Measurements from ENCODE around the gene FTCD. TPM values are rescaled to one million over a fixed set of nuclear protein-coding genes. Genes with fewer than 3 reads are reported as not detected.
"Not testable (repeated sequence)": the region's sequence is repeated elsewhere in the genome, so short reads cannot be mapped to it uniquely, and the experiment has no call there.

FTCD gene
- total and polyA plus RNA-seq, 2 donors (not counting 3 experiments of a cell fraction or from before 2014, with no cell fraction given) = 0.06 to 1.2 TPM

DNA sequence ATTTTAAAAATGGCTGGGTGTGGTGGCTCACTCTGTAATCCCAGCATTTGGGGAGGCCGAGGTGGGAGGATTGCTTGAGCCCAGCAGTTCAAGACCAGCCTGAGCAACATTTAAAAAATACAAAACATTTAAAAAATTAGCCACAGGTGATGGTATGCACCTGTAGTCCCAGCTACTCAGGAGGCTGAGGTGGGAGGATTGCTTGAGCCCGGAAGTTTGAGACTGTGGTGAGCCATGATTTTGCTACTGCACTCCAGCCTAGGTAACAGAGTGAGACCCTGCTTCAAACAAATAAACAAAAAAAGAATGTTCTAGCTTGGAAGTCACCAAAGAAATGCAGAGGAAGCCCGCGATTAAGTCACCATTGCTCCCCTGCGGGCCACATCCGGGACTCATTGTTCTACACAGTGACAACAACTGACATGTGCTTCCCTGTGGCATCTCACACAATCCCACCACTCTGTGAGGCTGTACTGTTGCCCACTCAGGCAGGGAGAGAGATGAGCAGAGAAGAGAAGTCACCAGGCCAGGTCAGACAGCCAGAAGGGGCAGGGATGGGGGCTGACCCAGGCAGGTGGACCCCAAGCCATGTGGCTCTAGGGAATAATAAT, 47.3 kb upstream of the FTCD start:
- intact Hi-C loops (cut with micrococcal nuclease) (no loop called here), dilution Hi-C loops (cut with MboI; ENCODE audit: extremely low pct_ligation_motif_present, low sequenced_read_pairs) (no loop called here)
- TF ChIP-seq EZH2 (IDR thresholded peaks at IDR 0.05; ENCODE audit: borderline replicate concordance, low read depth, low read length, severe bottlenecking) (no peak), FOS (IDR thresholded peaks at IDR 0.05; ENCODE audit: borderline replicate concordance, insufficient read depth, low read length) (no peak), MYC (IDR thresholded peaks at IDR 0.05; ENCODE audit: low read depth, low read length) (no peak), GATA2 (IDR thresholded peaks at IDR 0.05; ENCODE audit: insufficient read depth, insufficient read length, low read depth, low read length) (no peak), JUN (IDR thresholded peaks at IDR 0.05; ENCODE audit: borderline replicate concordance, insufficient read depth, insufficient read length, low read depth) (no peak), POLR2A (IDR thresholded peaks at IDR 0.05; ENCODE audit: low read depth, low read length) (no peak), POLR2AphosphoS5 (IDR thresholded peaks at IDR 0.05; ENCODE audit: insufficient read depth, low read depth, low read length) (no peak)
- TF ChIP-seq, protein P1, sequence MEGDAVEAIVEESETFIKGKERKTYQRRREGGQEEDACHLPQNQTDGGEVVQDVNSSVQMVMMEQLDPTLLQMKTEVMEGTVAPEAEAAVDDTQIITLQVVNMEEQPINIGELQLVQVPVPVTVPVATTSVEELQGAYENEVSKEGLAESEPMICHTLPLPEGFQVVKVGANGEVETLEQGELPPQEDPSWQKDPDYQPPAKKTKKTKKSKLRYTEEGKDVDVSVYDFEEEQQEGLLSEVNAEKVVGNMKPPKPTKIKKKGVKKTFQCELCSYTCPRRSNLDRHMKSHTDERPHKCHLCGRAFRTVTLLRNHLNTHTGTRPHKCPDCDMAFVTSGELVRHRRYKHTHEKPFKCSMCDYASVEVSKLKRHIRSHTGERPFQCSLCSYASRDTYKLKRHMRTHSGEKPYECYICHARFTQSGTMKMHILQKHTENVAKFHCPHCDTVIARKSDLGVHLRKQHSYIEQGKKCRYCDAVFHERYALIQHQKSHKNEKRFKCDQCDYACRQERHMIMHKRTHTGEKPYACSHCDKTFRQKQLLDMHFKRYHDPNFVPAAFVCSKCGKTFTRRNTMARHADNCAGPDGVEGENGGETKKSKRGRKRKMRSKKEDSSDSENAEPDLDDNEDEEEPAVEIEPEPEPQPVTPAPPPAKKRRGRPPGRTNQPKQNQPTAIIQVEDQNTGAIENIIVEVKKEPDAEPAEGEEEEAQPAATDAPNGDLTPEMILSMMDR (IDR thresholded peaks at IDR 0.05; ENCODE audit: extremely low read depth in 1 of 2, insufficient read depth in 1 of 2, low read depth in 1 of 2, low read length in 2 of 2) = no peak
- TF ChIP-seq, protein P2, sequence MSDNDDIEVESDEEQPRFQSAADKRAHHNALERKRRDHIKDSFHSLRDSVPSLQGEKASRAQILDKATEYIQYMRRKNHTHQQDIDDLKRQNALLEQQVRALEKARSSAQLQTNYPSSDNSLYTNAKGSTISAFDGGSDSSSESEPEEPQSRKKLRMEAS (IDR thresholded peaks at IDR 0.05; ENCODE audit: insufficient read depth, insufficient read length) = no peak
- peaks cover 20 to 26% of the 10 kb centered on the region in 2 experiments for H3K36me3 ChIP-seq (ENCODE audit: control insufficient read depth in 2 of 2, extremely low read depth in 1 of 2, insufficient read depth in 2 of 2, low read length in 2 of 2)
- DNase-seq (ENCODE audit: low read depth, low spot score) (no peak), FAIRE-seq (peak; percentile 67)
- peak overlapping the region; percentile 20 for H3K27ac ChIP-seq (ENCODE audit: insufficient read depth, low read depth, low read length)
- no peaks in the 10 kb centered on the region for H3K27me3 ChIP-seq (ENCODE audit: control insufficient read depth in 2 of 2, insufficient read depth in 2 of 2, low read length in 2 of 2)
- no peaks in the 10 kb centered on the region for H3K9me3 ChIP-seq (replicated peaks; ENCODE audit: control insufficient read depth, insufficient read depth, low read length)
- no peak overlapping the region for H3K4me2 ChIP-seq (ENCODE audit: insufficient read depth, low read length)
- POLR2A ChIA-PET = no interaction called here
- CTCF ChIA-PET = interaction anchor here (1.1 kb wide), 1 partner anchor 50 kb away, joined by 3 read pairs; no protein-coding TSS in a partner anchor
- H3K4me3 ChIP-seq (replicated peaks in 1 of 3; ENCODE audit: insufficient read depth in 1 of 3, low read depth in 1 of 3, low read length in 3 of 3) = no peak overlapping the region
- H3K79me2 ChIP-seq (ENCODE audit: control insufficient read depth, insufficient read depth, low read length) = no peaks in the 10 kb centered on the region
- H3K4me1 ChIP-seq (ENCODE audit: control insufficient read depth, extremely low read depth, insufficient read depth, low read length) = peaks cover 6% of the 10 kb centered on the region
- no peaks in the 10 kb centered on the region for H4K20me1 ChIP-seq (replicated peaks; ENCODE audit: control insufficient read depth, extremely low read depth, insufficient read depth, low read length)
- H3K9ac ChIP-seq (replicated peaks; ENCODE audit: extremely low read depth, insufficient read depth, low read length) = no peak overlapping the region
- BruUV-seq (replicated peaks) = no TSS peak
- H2AFZ ChIP-seq (ENCODE audit: low read depth, low read length) = peak overlapping the region; percentile 32
- H3K9me1 ChIP-seq (replicated peaks; ENCODE audit: control insufficient read depth, extremely low read depth, insufficient read depth, low read length) = no peaks in the 10 kb centered on the region

DNA sequence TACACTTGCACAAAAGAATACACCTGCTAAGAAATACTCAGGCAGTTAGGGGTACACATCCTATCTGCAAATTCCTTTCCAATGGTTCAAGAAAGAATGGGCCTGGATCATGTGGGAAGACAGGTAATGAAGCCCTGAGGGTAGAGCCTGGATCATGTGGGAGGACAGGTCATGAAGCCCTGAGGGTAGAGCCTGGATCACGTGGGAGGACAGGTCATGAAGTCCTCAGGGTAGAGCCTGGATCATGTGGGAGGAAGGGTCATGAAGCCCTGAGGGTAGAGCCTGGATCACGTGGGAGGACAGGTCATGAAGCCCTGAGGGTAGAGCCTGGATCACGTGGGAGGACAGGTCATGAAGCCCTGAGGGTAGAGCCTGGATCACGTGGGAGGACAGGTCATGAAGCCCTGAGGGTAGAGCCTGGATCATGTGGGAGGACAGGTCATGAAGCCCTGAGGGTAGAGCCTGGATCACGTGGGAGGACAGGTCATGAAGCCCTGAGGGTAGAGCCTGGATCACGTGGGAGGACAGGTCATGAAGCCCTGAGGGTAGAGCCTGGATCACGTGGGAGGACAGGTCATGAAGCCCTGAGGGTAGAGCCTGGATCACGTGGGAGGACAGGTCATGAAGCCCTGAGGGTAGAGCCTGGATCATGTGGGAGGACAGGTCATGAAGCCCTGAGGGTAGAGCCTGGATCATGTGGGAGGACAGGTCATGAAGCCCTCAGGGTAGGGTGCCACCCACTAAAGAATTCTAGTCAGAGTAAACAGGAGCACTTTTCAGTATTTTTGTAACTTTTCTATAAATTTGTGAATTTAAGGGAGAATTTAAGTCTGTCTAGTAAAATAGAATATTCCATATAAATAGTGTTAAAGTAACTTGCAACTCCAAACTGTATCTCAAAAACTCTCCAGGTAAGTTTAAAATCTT, 45.8 kb upstream of the FTCD start:
- H3K4me3 ChIP-seq (replicated peaks in 1 of 3; ENCODE audit: insufficient read depth in 1 of 3, low read depth in 1 of 3, low read length in 3 of 3); FAIRE-seq; H3K9me3 ChIP-seq (replicated peaks; ENCODE audit: control insufficient read depth, insufficient read depth, low read length); H3K4me2 ChIP-seq (ENCODE audit: insufficient read depth, low read length); H3K9me1 ChIP-seq (replicated peaks; ENCODE audit: control insufficient read depth, extremely low read depth, insufficient read depth, low read length); H3K9ac ChIP-seq (replicated peaks; ENCODE audit: extremely low read depth, insufficient read depth, low read length); H2AFZ ChIP-seq (ENCODE audit: low read depth, low read length); intact Hi-C loops (cut with micrococcal nuclease); H3K79me2 ChIP-seq (ENCODE audit: control insufficient read depth, insufficient read depth, low read length); H3K4me1 ChIP-seq (ENCODE audit: control insufficient read depth, extremely low read depth, insufficient read depth, low read length); DNase-seq (ENCODE audit: low read depth, low spot score); dilution Hi-C loops (cut with MboI; ENCODE audit: extremely low pct_ligation_motif_present, low sequenced_read_pairs); H3K27ac ChIP-seq (ENCODE audit: insufficient read depth, low read depth, low read length); POLR2A ChIA-PET; BruUV-seq (replicated peaks); H4K20me1 ChIP-seq (replicated peaks; ENCODE audit: control insufficient read depth, extremely low read depth, insufficient read depth, low read length); H3K27me3 ChIP-seq (ENCODE audit: control insufficient read depth in 2 of 2, insufficient read depth in 2 of 2, low read length in 2 of 2): not testable (repeated sequence)
- CTCF ChIA-PET = interaction anchor here (0.8 kb wide), 1 partner anchor 58 kb away, joined by 3 read pairs; no protein-coding TSS in a partner anchor
- peaks cover 19 to 20% of the 10 kb centered on the region in 2 experiments for H3K36me3 ChIP-seq (ENCODE audit: control insufficient read depth in 2 of 2, extremely low read depth in 1 of 2, insufficient read depth in 2 of 2, low read length in 2 of 2)

Measured in endothelial cell of umbilical vein (primary cell).